Stomach smooth muscle (tissue), 2 donors: ENCODE results near the gene CISD3.

Experiments used
- H3K27ac ChIP-seq: one replicate; pipeline ENCODE4 v1.7.0; 2013; ENCODE audit warnings: mild to moderate bottlenecking, low read length, inconsistent platforms
- H3K27me3 ChIP-seq, 2 donors: one replicate each; pipeline ENCODE4 v1.7.0; 2013; ENCODE audit warnings: low read length in 2 of 2; ENCODE audit not compliant: insufficient read depth in 2 of 2, control insufficient read depth in 1 of 2
- H3K36me3 ChIP-seq, 2 donors: one replicate each; pipeline ENCODE4 v1.7.0; 2013; ENCODE audit warnings: low read length in 2 of 2; ENCODE audit not compliant: control insufficient read depth in 2 of 2, insufficient read depth in 2 of 2
- H3K4me1 ChIP-seq: one replicate; pipeline ENCODE4 v1.7.0; 2013; ENCODE audit warnings: low read length; ENCODE audit not compliant: control insufficient read depth, insufficient read depth
- H3K4me3 ChIP-seq, 2 donors: one replicate each; pipeline ENCODE4 v1.7.0; 2013; ENCODE audit warnings: low read length in 2 of 2
- H3K9ac ChIP-seq, 2 donors: one replicate each; pipeline ENCODE4 v1.7.0; 2013; ENCODE audit warnings: low read length in 2 of 2, mild to moderate bottlenecking in 1 of 2
- H3K9me3 ChIP-seq, 2 donors: one replicate each; pipeline ENCODE4 v1.7.0; 2013; ENCODE audit warnings: low read length in 2 of 2; ENCODE audit not compliant: control insufficient read depth in 2 of 2
- donor health status: healthy.
- donor health status: Pancreatic carcinoma.

CISD3 gene

GRCh38 chr17:38729368-38729885 lies 714 bp upstream of the CISD3 start:
- Histone ChIP-seq H3K9ac (peak overlapping the region; percentile 71 to 74), H3K4me1 (peaks cover 43% of the 10 kb centered on the region), H3K27me3 (no peaks in the 10 kb centered on the region), H3K36me3 (peaks cover 4 to 10% of the 10 kb centered on the region in 2 donors), H3K4me3 (peak overlapping the region; percentile 51 to 88), H3K27ac (peak overlapping the region; percentile 64), H3K9me3 (no peaks in the 10 kb centered on the region)

DNA sequence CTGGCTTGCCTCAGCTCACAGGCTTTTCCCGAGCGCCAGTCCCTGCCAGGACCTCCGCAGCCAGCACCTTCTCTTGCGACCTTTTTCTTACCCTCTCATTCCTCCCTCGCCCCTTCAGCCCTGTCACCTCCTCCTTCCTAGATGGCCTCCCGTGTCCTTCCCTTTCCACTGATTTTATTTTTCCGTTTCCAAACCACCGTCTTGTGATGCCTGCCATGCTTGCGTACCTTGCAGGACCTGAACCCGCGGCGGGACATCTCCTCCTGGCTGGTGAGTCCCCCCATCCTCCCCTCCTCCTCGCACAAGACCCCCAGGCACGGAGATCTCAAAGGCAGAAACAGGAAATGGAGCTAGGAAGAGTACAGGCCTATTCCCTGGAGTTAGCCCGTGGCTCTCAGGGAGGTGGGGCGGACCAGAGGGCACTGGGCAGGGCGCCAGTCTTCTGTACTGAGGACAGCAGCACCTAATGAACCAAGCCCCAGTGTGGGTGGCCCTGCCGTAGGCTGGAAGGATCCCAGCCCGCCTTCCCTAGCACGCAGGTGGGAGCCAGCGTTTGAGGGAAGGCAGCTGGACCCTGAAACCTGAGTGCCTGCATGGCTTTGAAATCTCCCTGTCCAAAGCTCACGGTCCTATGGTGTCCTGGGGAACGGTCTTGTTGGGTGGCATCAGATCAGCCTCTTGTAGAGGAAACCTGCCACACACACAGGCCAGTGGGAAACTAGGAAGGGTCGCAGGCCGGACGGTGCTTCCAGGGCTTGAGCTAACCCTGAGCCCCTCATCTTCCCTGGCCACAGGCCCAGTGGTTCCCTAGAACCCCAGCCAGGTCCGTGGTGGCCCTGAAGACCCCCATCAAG lies 612 bp downstream of the CISD3 start:
- Histone ChIP-seq H3K4me3 (peak overlapping the region; percentile 86 to 88), H3K27me3 (no peaks in the 10 kb centered on the region), H3K9ac (peak overlapping the region; percentile 86), H3K36me3 (peaks cover 4 to 12% of the 10 kb centered on the region in 2 donors), H3K4me1 (peaks cover 43% of the 10 kb centered on the region), H3K9me3 (no peaks in the 10 kb centered on the region), H3K27ac (peak overlapping the region; percentile 88)

DNA sequence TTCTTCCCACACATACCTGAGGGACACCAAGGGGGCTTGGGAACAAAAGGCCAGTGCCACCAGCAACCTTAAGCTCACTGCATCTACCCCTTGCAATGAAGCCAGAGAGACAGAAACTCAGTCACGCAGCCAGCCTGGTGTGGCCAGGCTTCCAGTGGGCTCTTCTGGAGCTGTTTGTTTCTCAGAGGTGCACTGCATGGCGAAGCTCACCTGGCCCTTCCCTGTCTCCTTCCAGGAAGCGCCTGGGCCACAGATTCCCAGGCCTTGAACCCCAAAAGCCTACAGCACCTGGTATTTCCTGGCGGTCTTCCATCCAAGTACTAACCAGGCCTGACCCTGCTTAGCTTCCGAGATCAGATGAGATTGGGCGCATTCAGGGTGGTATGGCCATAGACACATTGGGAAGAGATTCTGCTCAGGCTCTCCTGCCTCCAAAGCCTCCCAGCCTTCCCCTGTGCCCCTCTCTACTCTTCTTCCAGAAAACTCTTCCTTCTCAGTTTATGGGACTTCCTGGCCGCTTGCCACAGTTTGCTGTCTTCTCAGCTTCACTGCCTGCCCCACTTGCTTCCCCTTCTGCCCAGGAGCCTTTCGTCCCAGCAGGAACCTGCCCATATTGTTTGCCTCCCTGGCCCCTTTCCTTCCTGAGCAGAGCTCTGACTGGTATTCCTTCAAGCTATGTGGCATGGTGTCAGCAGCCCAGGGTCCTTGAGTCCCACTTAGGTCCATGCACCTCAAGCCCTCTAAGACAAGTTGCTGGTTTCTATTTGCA lies 1.6 kb downstream of the CISD3 start:
- H3K27ac ChIP-seq, result peak overlapping the region; percentile 88
- H3K9me3 ChIP-seq, result no peaks in the 10 kb centered on the region
- peaks cover 43% of the 10 kb centered on the region for H3K4me1 ChIP-seq
- H3K36me3 ChIP-seq, result peaks cover 4 to 16% of the 10 kb centered on the region in 2 donors
- peak overlapping the region in 1 of 2 donors; percentile 88 for H3K4me3 ChIP-seq
- H3K9ac ChIP-seq, result peak overlapping the region in 1 of 2 donors; percentile 86
- H3K27me3 ChIP-seq, result no peaks in the 10 kb centered on the region

DNA sequence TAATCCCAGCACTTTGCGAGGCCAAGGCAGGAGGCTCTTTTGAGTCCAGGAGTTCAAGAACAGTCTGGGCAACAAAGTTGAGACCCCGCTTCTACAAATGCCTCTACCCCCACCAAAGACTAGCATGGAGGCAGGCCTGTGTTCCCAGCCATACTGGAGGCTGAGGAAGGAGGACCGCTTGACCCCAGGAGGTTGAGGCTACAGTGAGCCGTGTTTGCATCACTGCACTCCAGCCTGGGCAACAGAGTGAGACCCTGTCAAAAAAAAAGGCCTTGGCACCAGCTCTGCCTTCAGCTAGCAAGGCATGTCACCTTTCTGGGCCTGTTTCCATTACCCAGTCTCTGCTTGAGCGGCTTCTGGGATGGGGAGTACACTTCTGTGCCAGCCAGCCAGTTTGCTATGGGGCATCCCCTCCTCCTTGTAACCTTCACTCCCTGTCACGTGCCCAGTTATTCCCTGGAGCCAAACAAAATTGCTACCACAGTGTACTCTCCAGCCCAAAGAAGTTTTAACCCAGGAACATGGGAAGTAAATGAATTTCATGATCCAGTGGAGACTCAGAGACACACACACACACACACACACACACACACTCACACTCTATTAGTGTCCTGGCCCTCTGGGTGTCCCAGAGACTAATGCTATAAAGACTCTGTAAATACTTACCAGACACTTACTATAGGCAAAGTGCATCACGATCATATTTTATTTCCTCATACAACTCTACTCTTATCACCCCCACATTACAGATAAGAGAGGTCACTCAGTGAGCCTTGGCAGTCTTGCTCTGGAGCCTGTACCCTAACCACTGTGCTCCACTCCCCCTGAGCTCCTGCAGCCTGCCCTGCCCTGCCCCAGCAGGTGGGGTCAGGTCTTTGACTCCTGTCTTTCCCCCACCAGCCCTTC lies 2.5 kb downstream of the CISD3 start:
- Histone ChIP-seq H3K36me3 (peaks cover 4 to 17% of the 10 kb centered on the region in 2 donors), H3K27me3 (no peaks in the 10 kb centered on the region), H3K4me1 (peaks cover 43% of the 10 kb centered on the region), H3K9me3 (no peaks in the 10 kb centered on the region), H3K4me3 (no peak overlapping the region), H3K27ac (peak overlapping the region; percentile 88), H3K9ac (peak overlapping the region in 1 of 2 donors; percentile 19)

DNA sequence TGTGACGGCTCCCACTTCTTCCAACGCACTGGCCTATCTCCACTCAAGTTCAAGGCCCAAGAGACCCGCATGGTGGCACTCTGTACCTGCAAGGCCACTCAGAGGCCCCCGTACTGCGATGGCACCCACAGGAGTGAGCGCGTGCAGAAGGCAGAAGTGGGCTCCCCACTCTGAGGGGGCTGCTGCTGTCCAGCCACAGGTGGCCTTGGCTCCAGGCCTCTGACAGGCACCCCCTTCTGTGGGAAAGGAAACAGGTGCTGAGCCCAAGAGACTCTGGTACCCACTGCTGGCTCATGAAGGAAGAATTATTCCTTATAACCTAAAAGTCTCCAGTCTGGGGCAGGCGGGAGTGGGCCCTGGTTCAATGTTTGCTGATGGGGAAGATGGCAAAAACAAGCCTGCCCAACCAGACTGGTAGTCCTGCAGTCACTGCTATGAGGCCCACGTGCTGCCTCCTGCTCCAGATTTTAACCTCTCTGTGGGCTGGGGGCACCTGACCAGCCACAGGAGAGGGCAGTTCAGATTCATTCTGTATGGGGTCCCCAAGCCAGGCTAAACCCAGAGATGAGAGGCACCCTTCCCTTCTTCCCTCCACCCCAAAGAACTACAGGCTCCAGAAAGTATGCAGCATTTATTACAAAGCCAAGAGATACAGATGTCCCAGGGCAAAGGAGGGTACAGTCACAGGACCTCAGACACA lies 3.3 kb downstream of the CISD3 start:
- peak overlapping the region in 1 of 2 donors; percentile 13 for H3K9ac ChIP-seq

DNA sequence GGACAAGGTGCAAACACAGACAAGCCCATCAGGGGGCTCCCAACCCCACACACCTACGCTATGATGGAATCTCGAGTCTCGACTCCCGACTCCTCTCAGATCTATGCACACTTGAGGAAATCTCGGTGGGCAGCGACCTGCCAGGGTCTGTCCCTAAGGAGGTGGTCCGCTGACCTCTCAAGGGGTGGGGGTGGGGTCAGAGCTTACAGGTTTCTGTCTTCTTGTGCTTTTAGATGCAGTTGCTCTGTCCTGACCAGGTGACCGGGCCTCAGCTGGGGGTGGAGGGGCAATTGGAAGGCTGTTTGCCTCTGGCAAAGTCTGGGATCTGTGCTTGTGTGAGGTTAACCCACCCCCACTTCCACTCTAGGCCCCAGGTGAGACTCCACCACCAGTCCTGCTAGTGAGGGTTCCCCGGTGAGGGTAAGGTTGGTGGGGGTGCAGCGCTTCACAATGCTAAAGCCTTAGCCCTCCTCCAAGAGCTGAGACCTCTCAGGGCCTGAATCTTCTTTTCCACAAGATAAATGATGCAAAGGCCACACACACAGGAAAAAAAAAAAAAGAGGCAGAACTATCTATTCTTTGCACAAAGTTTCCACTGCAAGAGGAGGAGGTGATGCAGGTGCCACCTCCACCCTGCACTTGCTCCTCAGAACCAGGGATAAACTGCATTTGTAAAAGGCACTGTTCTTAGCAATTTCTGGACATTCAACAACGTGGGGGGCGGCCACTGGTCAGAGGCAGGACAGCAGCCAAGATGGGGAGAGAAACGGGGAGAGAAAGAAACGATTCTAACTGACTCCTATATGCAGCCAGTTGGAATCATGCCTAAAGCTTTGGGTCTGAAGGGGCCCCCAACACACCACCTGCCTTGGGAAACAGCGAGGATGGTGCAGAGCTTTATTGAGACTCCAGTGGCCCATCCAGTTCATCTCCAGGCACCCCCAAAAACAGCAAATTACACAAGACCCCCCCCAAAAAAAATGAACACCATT lies 4.1 kb downstream of the CISD3 start:
- Histone ChIP-seq H3K36me3 (peaks cover 10 to 21% of the 10 kb centered on the region in 2 donors), H3K27me3 (no peaks in the 10 kb centered on the region), H3K27ac (no peak overlapping the region), H3K4me3 (no peak overlapping the region), H3K9me3 (no peaks in the 10 kb centered on the region), H3K4me1 (peaks cover 39% of the 10 kb centered on the region), H3K9ac (no peak overlapping the region)

More for the DNA sequence above, 3.3 kb downstream of the CISD3 start:
- peaks cover 43% of the 10 kb centered on the region for H3K4me1 ChIP-seq
- no peaks in the 10 kb centered on the region for H3K9me3 ChIP-seq
- H3K27me3 ChIP-seq, result no peaks in the 10 kb centered on the region
- H3K4me3 ChIP-seq, result no peak overlapping the region
- H3K36me3 ChIP-seq, result peaks cover 10 to 19% of the 10 kb centered on the region in 2 donors
- H3K27ac ChIP-seq, result peak overlapping the region; percentile 11

DNA sequence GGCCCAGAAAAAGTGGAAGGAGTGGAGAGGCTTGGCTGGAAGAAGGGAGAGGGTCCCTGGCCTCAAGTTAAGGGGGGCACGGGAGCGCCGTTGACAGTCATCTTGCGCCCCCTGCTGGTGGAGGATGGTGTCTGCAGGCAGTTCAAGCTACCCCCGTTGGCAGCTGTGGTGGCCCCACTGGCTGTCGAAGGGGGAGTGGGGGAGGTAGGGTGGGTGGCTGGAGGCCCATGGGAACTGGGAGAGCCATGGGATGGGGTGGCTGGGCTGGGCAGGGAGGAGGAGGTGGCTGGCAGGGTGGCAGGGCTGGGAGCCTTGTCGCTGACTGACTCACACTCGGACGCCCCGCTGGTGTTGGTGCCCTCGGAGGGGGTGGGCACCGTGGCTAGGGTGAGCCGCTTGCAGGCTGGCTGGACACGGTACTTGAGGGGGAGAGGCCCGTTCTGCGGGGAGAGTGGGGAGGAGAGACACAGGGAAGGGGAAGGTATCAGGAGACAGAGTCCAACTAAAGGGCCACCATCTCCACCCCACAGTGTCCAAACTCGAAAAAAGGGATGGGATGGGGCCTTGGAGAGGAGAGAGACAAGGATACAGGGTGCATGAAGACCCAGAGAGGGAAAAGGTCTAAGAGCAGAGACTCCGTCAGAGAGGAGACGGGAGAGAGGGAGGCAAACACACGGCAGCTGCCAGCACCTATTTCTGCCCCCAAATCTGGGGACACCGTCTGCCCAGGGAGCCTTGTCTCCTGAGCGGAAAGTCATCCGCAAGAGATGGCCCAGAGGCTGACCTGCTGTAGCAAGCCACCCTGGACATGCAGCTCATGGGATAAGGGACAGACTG lies 5.2 kb downstream of the CISD3 start:
- Histone ChIP-seq H3K4me3 (no peak overlapping the region), H3K4me1 (peaks cover 34% of the 10 kb centered on the region), H3K36me3 (peaks cover 10 to 24% of the 10 kb centered on the region in 2 donors), H3K9ac (no peak overlapping the region), H3K27ac (no peak overlapping the region), H3K9me3 (no peaks in the 10 kb centered on the region), H3K27me3 (no peaks in the 10 kb centered on the region)

DNA sequence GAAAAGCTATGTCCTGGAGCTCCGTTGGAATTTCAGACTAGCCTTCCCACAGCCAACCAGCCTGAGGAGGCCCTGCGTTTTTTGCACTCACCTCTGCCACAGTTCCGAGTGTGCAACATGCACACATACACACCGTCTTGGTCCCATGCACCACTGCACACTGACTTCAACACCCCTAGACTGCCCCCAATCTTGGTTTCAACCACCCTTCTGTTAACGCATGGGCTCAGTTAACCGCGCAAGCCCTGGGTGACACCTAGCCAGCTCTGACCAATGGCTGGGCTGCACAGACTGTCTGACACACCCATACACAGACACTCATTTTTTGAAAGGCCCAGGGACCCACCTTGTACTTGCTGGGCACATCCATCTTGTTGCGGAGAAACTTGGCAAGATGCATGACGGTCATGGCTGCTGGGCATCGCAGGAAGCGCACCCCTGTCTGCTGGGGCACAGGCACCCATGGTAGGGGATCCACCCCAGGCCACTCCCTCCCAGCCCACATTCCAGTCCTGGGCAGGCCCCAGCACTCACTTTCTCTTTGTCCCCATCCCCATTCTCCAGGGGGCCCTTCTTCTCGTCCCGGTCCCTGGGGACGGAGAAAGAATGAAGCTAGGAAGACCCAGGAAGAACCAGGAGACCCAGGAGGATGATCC lies 8.0 kb downstream of the CISD3 start:
- Histone ChIP-seq H3K4me3 (no peak overlapping the region), H3K4me1 (peaks cover 32% of the 10 kb centered on the region), H3K9me3 (no peaks in the 10 kb centered on the region), H3K27me3 (no peaks in the 10 kb centered on the region), H3K36me3 (peaks cover 10 to 24% of the 10 kb centered on the region in 2 donors), H3K27ac (no peak overlapping the region), H3K9ac (no peak overlapping the region)
